B cell (primary cell): Measurements from ENCODE around the gene ZNF598. TPM values are rescaled to one million over a fixed set of nuclear protein-coding genes. Genes with fewer than 3 reads are reported as not detected.

Source experiments
- ATAC-seq: fragments of 200-7000 bp; cut with Tn5 transposase; one replicate; pipeline ENCODE4 v1.10.0; 2021; ENCODE audit warnings: low read depth, mild to moderate bottlenecking, moderate number of reproducible peaks, moderate library complexity
- CTCF ChIA-PET: fragments of 350-600 bp; sonication (Branson Sonifier 250); formaldehyde crosslinking; loops from one replicate; lab custom pipeline; 2021; ENCODE audit warnings: antibody characterized with exemption, inconsistent platforms; lab: Charles Lee
- POLR2A ChIA-PET: fragments of 350-600 bp; sonication (Branson Sonifier 250); formaldehyde crosslinking; loops from one replicate; lab custom pipeline; 2021; ENCODE audit warnings: antibody characterized with exemption; lab: Charles Lee
- DNase-seq: peaks from one replicate; pipeline ENCODE4 v3.0.0; 2013
- H2AFZ ChIP-seq: 2 replicates; pipeline ENCODE4 v1.6.1; 2012; ENCODE audit warnings: mild to moderate bottlenecking, low read depth, low read length; ENCODE audit not compliant: insufficient read depth, poor library complexity, severe bottlenecking
- H3K27ac ChIP-seq, 2 donors: 1 replicate in 1 of 2; 2 replicates in 1 of 2; pipeline ENCODE4 v1.5.1; 2012 to 2013; ENCODE audit warnings: low read length in 2 of 2, mild to moderate bottlenecking in 2 of 2, moderate library complexity in 1 of 2
- H3K27me3 ChIP-seq, 4 experiments: fragments of 200-600 bp in 1 of 4; sonication (generic) in 1 of 4; replicated peaks in 1 of 4; 1 replicate in 2 of 4; 2 replicates in 2 of 4; pipeline versions ENCODE4 v1.6.1 to v1.7.0; 2013 to 2016; ENCODE audit warnings: low read length in 3 of 4, mild to moderate bottlenecking in 2 of 4, mixed read lengths in 1 of 4, moderate library complexity in 1 of 4; ENCODE audit not compliant: insufficient read depth in 4 of 4, control insufficient read depth in 3 of 4; ENCODE audit errors: control extremely low read depth in 1 of 4
- H3K36me3 ChIP-seq, 2 experiments: replicated peaks in 1 of 2; 1 replicate in 1 of 2; 2 replicates in 1 of 2; pipeline versions ENCODE4 v1.6.1 to v1.7.1; 2013; ENCODE audit warnings: low read length in 1 of 2; ENCODE audit not compliant: insufficient read depth in 2 of 2, control insufficient read depth in 1 of 2; ENCODE audit errors: control extremely low read depth in 1 of 2, extremely low read depth in 1 of 2
- H3K4me1 ChIP-seq, 2 donors: fragments of 200-600 bp in 1 of 2; sonication (generic) in 1 of 2; 1 replicate in 1 of 2; 2 replicates in 1 of 2; pipeline versions ENCODE4 v1.5.1 to v1.6.1; 2013 to 2017; ENCODE audit warnings: low read length in 2 of 2; ENCODE audit not compliant: control insufficient read depth in 2 of 2, insufficient read depth in 2 of 2
- H3K4me2 ChIP-seq: replicated peaks from 2 replicates; pipeline ENCODE3; 2012; ENCODE audit warnings: mild to moderate bottlenecking, low read depth, low read length; ENCODE audit not compliant: poor library complexity, severe bottlenecking
- H3K4me3 ChIP-seq, 5 experiments: fragments of 200-600 bp in 1 of 5; sonication (generic) in 1 of 5; 1 replicate in 3 of 5; 2 replicates in 2 of 5; pipeline versions ENCODE4 v1.5.1 to v1.7.0; 2011 to 2016; ENCODE audit warnings: low read length in 4 of 5, mild to moderate bottlenecking in 4 of 5, low read depth in 2 of 5, control low read depth in 1 of 5, moderate library complexity in 1 of 5; ENCODE audit not compliant: insufficient read depth in 1 of 5; ENCODE audit errors: control extremely low read depth in 1 of 5, extremely low read depth in 1 of 5
- H3K79me2 ChIP-seq: fragments of 200-600 bp; sonication (generic); one replicate; pipeline ENCODE4 v1.6.0; 2016; ENCODE audit warnings: low read length; ENCODE audit not compliant: control insufficient read depth, insufficient read depth
- H3K9ac ChIP-seq: fragments of 200-600 bp; sonication (generic); 2 replicates; pipeline ENCODE4 v1.6.1; 2017; ENCODE audit warnings: mild to moderate bottlenecking, low read length, moderate library complexity
- H3K9me3 ChIP-seq, 3 donors: one replicate each; pipeline versions ENCODE4 v1.6.1 to v1.7.1; 2013; ENCODE audit warnings: low read length in 2 of 3; ENCODE audit not compliant: control insufficient read depth in 2 of 3, insufficient read depth in 1 of 3; ENCODE audit errors: control extremely low read depth in 1 of 3
- H4K20me1 ChIP-seq: 2 replicates; pipeline ENCODE4 v1.6.0; 2012; ENCODE audit warnings: mild to moderate bottlenecking, low read length; ENCODE audit not compliant: insufficient read depth, control insufficient read depth, poor library complexity, severe bottlenecking
- H3K27ac Mint-ChIP-seq: one replicate; pipeline ENCODE4 v1.8.0; 2021; ENCODE audit warnings: mixed read lengths
- H3K27me3 Mint-ChIP-seq: one replicate; pipeline ENCODE4 v1.8.0; 2021; ENCODE audit warnings: mixed read lengths
- H3K4me1 Mint-ChIP-seq: one replicate; pipeline ENCODE4 v1.8.0; 2021; ENCODE audit warnings: mixed read lengths
- H3K4me3 Mint-ChIP-seq: one replicate; pipeline ENCODE4 v1.8.0; 2021; ENCODE audit warnings: mixed read lengths
- H3K9me3 Mint-ChIP-seq: one replicate; pipeline ENCODE4 v1.8.0; 2022; ENCODE audit warnings: mixed read lengths; ENCODE audit not compliant: insufficient read depth
- CTCF ChIP-seq: fragments of 200-600 bp; IDR thresholded peaks from one replicate; pipeline ENCODE4 v1.8.0; 2022; ENCODE audit warnings: antibody characterized with exemption, mild to moderate bottlenecking
- EZH2 ChIP-seq: IDR thresholded peaks from 2 replicates; pipeline ENCODE4 v1.6.1; 2012; ENCODE audit warnings: borderline replicate concordance, low read depth, mild to moderate bottlenecking, moderate library complexity, low read length; ENCODE audit not compliant: insufficient read depth, poor library complexity, severe bottlenecking
- WGBS: methylation state at CpG from one replicate; pipeline ENCODE4 v1.1.5; 2013; ENCODE audit warnings: missing lambda C conversion rate; ENCODE audit not compliant: insufficient coverage; 5-methylcytosine and 5-hydroxymethylcytosine counted together
- intact Hi-C: fragments of 100-400 bp; cut with micrococcal nuclease; formaldehyde crosslinking; loops from one replicate; pipeline ENCODE4 v1.10.0; 2022
- polyA plus RNA-seq: library from polyadenylated mRNA; depleted of rRNA; stranded (reverse); fragments of >200 nt; gene quantifications from 2 replicates; pipeline ENCODE4 v1.2.3, GENCODE V29; 2012
- total RNA-seq, 2 donors: library from RNA; stranded (reverse); fragments of 120-200 nt in 1 of 2; gene quantifications; 1 replicate in 1 of 2; 2 replicates in 1 of 2; pipeline versions ENCODE4 v1.2.3 to v1.2.4, GENCODE V29; 2013 to 2022

The ZNF598 gene
- total and polyA plus RNA-seq, 2 donors (not counting 1 experiment from before 2014, with no cell fraction given), result 49.5 to 61.5 TPM

GRCh38 chr16:2032285-2033056, 22.9 kb upstream of the ZNF598 start:
- CTCF ChIA-PET, result interaction anchor here (1.1 kb wide), 1 partner anchor 10 kb away, joined by 4 read pairs; no protein-coding TSS in a partner anchor
- POLR2A ChIA-PET, result interaction anchor here (0.7 kb wide), 1 partner anchor 430 kb away, joined by 3 read pairs; no protein-coding TSS in a partner anchor
- no peak overlapping the region for H3K27ac ChIP-seq
- Mint-ChIP-seq H3K4me3 (no peak overlapping the region), H3K27ac (no peak overlapping the region), H3K4me1 (peaks cover 3% of the 10 kb centered on the region), H3K27me3 (peaks cover 6% of the 10 kb centered on the region), H3K9me3 (no peaks in the 10 kb centered on the region)
- ATAC-seq, result peak; percentile 45
- H3K4me2 ChIP-seq, result peak overlapping the region; percentile 44
- H3K4me1 ChIP-seq, result peaks cover under 1 to 6% of the 10 kb centered on the region in 2 donors
- no peaks in the 10 kb centered on the region for H3K36me3 ChIP-seq
- intact Hi-C loops, result no loop called here
- peak overlapping the region; percentile 54 for H2AFZ ChIP-seq
- H3K9ac ChIP-seq, result no peak overlapping the region
- 60% methylated on average over 12 of the region's 15 CpGs for WGBS
- no peaks in the 10 kb centered on the region for H3K79me2 ChIP-seq
- no peak for TF ChIP-seq CTCF
- TF ChIP-seq EZH2, result no peak
- no peak overlapping the region for H3K4me3 ChIP-seq
- no peaks in the 10 kb centered on the region for H4K20me1 ChIP-seq
- peaks cover 0 to 13% (median 0%) of the 10 kb centered on the region in 3 donors for H3K9me3 ChIP-seq
- H3K27me3 ChIP-seq, result peaks cover 0 to 24% (median 5%) of the 10 kb centered on the region in 4 experiments
- DNase-seq, result no peak

GRCh38 chr16:2031081-2031577, 21.5 kb upstream of the ZNF598 start:
- CTCF ChIA-PET, result interaction anchor here (1.0 to 1.1 kb wide), 2 partner anchors 9 to 109 kb away, joined by 3 to 4 read pairs; no protein-coding TSS in a partner anchor
- Mint-ChIP-seq H3K9me3 (no peaks in the 10 kb centered on the region), H3K4me1 (peaks cover 5% of the 10 kb centered on the region)

More at GRCh38 chr16:2031081-2031577, 21.5 kb upstream of the ZNF598 start:
- ATAC-seq (no peak), DNase-seq (no peak)
- Histone ChIP-seq H2AFZ (no peak overlapping the region), H3K4me2 (no peak overlapping the region), H3K79me2 (no peaks in the 10 kb centered on the region), H3K36me3 (no peaks in the 10 kb centered on the region), H4K20me1 (no peaks in the 10 kb centered on the region), H3K4me3 (no peak overlapping the region), H3K9ac (no peak overlapping the region), H3K27ac (no peak overlapping the region), H3K4me1 (peaks cover 8 to 14% of the 10 kb centered on the region in 2 donors), H3K27me3 (peaks cover 0 to 30% (median 8%) of the 10 kb centered on the region in 4 experiments), H3K9me3 (peaks cover 0 to 13% (median 0%) of the 10 kb centered on the region in 3 donors)
- 63% methylated on average over 7 of the region's 11 CpGs for WGBS
- intact Hi-C loops, result no loop called here
- peaks cover 8% of the 10 kb centered on the region for H3K27me3 Mint-ChIP-seq
- POLR2A ChIA-PET, result no interaction called here
- no peak for TF ChIP-seq CTCF
- TF ChIP-seq EZH2, result no peak
- no peak overlapping the region for H3K4me3 Mint-ChIP-seq
- no peak overlapping the region for H3K27ac Mint-ChIP-seq
